ENCODE data around the gene PACSIN1.

- TF ChIP-seq CTCF (IDR thresholded peaks at IDR 0.05): no peak
- TF ChIP-seq POLR2A (IDR thresholded peaks at IDR 0.05): no peak
- TF ChIP-seq EP300 (IDR thresholded peaks at IDR 0.05): no peak
- TF ChIP-seq POLR2AphosphoS5 (IDR thresholded peaks at IDR 0.05): no peak
These were observed 101.1 kb downstream of the PACSIN1 start for GRCh38 chr6:34566830-34567546.
